ENCODE data around the gene RNF227.

The RNF227 gene

DNA sequence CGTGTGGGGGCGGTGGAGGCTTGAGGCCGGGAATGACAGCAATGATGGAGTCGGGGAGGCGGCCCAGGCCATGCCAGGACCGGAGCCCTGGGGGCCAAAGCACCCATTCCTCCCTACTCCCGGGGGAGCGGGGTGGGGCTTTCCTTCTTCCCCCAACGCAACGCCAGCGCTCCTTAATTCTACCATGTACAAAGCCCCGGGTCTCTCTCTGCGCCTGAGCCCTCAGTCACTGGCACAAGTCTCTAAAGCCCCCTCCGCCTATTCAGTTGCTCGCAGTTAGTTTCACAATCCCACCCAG is 245 bp upstream of the RNF227 start:
- H3K4me2 ChIP-seq (ENCODE audit: low read length): peak overlapping the region; percentile 89
- H3K36me3 ChIP-seq (ENCODE audit: control insufficient read depth, low read length): peaks cover 22% of the 10 kb centered on the region
- no peaks in the 10 kb centered on the region for H3K79me2 ChIP-seq (ENCODE audit: control insufficient read depth, low read length)
- H3F3A ChIP-seq (ENCODE audit: control insufficient read depth, insufficient read depth): peaks cover 19% of the 10 kb centered on the region
- H4K20me1 ChIP-seq (ENCODE audit: control insufficient read depth, insufficient read depth, low read depth, low read length): no peaks in the 10 kb centered on the region
- H3K27ac ChIP-seq (ENCODE audit: low read depth, low read length): no peak overlapping the region
- no peak for TF ChIP-seq EZH2phosphoT487 (IDR thresholded peaks at IDR 0.05; ENCODE audit: borderline replicate concordance, low read length)
- TF ChIP-seq, protein P1, sequence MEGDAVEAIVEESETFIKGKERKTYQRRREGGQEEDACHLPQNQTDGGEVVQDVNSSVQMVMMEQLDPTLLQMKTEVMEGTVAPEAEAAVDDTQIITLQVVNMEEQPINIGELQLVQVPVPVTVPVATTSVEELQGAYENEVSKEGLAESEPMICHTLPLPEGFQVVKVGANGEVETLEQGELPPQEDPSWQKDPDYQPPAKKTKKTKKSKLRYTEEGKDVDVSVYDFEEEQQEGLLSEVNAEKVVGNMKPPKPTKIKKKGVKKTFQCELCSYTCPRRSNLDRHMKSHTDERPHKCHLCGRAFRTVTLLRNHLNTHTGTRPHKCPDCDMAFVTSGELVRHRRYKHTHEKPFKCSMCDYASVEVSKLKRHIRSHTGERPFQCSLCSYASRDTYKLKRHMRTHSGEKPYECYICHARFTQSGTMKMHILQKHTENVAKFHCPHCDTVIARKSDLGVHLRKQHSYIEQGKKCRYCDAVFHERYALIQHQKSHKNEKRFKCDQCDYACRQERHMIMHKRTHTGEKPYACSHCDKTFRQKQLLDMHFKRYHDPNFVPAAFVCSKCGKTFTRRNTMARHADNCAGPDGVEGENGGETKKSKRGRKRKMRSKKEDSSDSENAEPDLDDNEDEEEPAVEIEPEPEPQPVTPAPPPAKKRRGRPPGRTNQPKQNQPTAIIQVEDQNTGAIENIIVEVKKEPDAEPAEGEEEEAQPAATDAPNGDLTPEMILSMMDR (IDR thresholded peaks at IDR 0.05; ENCODE audit: low read depth, low read length, poor library complexity, severe bottlenecking): no peak
- peaks cover 37% of the 10 kb centered on the region for H3K4me1 ChIP-seq (ENCODE audit: control insufficient read depth, low read length)
- no peaks in the 10 kb centered on the region for H3K27me3 ChIP-seq (ENCODE audit: control insufficient read depth, low read length)
- H3K4me3 ChIP-seq (ENCODE audit: low read length): peak overlapping the region; percentile 81
- H3K9me2 ChIP-seq (replicated peaks; ENCODE audit: control insufficient read depth, low read length): no peaks in the 10 kb centered on the region
- no peaks in the 10 kb centered on the region for H3K9me3 ChIP-seq (ENCODE audit: control insufficient read depth, insufficient read depth, low read length)

DNA sequence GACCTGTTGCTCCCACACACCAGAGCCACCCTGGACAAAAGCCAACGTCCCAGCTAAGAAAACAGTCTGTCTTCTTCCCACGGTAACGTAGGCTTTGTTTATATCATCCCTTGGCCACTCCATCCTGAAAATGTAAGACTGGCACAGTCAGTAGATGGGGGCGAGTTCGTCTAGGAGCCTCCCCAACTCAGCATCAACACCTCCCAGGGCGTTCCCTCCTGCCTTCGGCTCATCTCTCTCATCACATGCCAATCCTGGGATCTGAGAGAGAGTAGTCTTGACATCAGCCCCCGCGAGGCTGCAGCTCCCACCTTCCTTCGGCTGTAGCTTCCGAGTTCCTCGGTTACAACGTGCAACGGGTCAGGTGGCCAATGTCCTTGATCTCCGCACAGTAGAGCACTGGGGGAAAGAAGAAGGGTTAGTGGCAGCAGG is 894 bp downstream of the RNF227 start:
- TF ChIP-seq, protein P1 (IDR thresholded peaks at IDR 0.05; ENCODE audit: low read depth, low read length, poor library complexity, severe bottlenecking): no peak
- no peak for TF ChIP-seq EZH2phosphoT487 (IDR thresholded peaks at IDR 0.05; ENCODE audit: borderline replicate concordance, low read length)
- no peaks in the 10 kb centered on the region for H3K9me2 ChIP-seq (replicated peaks; ENCODE audit: control insufficient read depth, low read length)
- peaks cover 37% of the 10 kb centered on the region for H3K4me1 ChIP-seq (ENCODE audit: control insufficient read depth, low read length)
- no peaks in the 10 kb centered on the region for H3K79me2 ChIP-seq (ENCODE audit: control insufficient read depth, low read length)
- no peaks in the 10 kb centered on the region for H3K27me3 ChIP-seq (ENCODE audit: control insufficient read depth, low read length)
- peak overlapping the region; percentile 89 for H3K4me2 ChIP-seq (ENCODE audit: low read length)
- peaks cover 17% of the 10 kb centered on the region for H3F3A ChIP-seq (ENCODE audit: control insufficient read depth, insufficient read depth)
- H3K27ac ChIP-seq (ENCODE audit: low read depth, low read length): peak overlapping the region; percentile 54
- H4K20me1 ChIP-seq (ENCODE audit: control insufficient read depth, insufficient read depth, low read depth, low read length): no peaks in the 10 kb centered on the region
- peak overlapping the region; percentile 81 for H3K4me3 ChIP-seq (ENCODE audit: low read length)
- H3K36me3 ChIP-seq (ENCODE audit: control insufficient read depth, low read length): peaks cover 33% of the 10 kb centered on the region
- no peaks in the 10 kb centered on the region for H3K9me3 ChIP-seq (ENCODE audit: control insufficient read depth, insufficient read depth, low read length)

DNA sequence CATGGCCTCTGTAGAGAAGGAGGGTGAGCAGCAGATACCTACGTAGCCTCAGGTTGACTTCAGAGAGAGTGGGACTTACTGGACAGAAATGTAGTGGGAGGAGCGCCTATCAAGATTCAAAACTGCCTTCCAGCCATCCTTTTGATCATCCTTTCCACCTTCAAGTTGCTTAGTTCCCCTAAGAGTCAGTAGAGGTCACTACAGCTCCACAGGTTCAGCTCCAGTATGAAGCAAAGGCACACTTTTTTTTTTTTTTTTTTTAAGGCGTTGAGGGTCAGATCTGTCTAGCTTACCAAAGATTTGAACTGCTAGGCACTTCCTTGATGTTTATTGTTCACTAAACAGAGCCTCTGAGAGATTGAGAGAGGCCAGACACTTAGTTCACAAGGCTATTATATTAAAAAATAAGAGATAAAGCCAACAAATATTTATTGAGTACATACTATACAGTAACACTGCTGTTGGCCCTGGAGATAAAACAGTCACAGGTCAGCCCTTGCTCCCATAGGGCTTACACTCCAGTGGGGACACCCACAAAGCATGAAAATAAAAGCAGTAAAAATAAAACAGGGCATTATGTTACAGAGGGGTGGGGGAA is 3.1 kb downstream of the RNF227 start:
- Histone ChIP-seq H3K36me3 (ENCODE audit: control insufficient read depth, low read length) (peaks cover 55% of the 10 kb centered on the region), H3K9me3 (ENCODE audit: control insufficient read depth, insufficient read depth, low read length) (no peaks in the 10 kb centered on the region), H3K79me2 (ENCODE audit: control insufficient read depth, low read length) (no peaks in the 10 kb centered on the region), H3K9me2 (replicated peaks; ENCODE audit: control insufficient read depth, low read length) (no peaks in the 10 kb centered on the region), H3K27me3 (ENCODE audit: control insufficient read depth, low read length) (no peaks in the 10 kb centered on the region), H3F3A (ENCODE audit: control insufficient read depth, insufficient read depth) (peaks cover 17% of the 10 kb centered on the region), H3K4me1 (ENCODE audit: control insufficient read depth, low read length) (peaks cover 37% of the 10 kb centered on the region), H3K27ac (ENCODE audit: low read depth, low read length) (peak overlapping the region; percentile 32), H3K4me3 (ENCODE audit: low read length) (no peak overlapping the region), H4K20me1 (ENCODE audit: control insufficient read depth, insufficient read depth, low read depth, low read length) (no peaks in the 10 kb centered on the region), H3K4me2 (ENCODE audit: low read length) (no peak overlapping the region)
- TF ChIP-seq, protein P1 (IDR thresholded peaks at IDR 0.05; ENCODE audit: low read depth, low read length, poor library complexity, severe bottlenecking): peak; percentile 73
- no peak for TF ChIP-seq EZH2phosphoT487 (IDR thresholded peaks at IDR 0.05; ENCODE audit: borderline replicate concordance, low read length)
